Osteocyte (in vitro differentiated cells): Measurements from ENCODE around the gene TAGLN3. TPM values are rescaled to one million over a fixed set of nuclear protein-coding genes. Genes with fewer than 3 reads are reported as not detected.
A peak's percentile ranks its signal among the peaks of the same experiment; 100 is the strongest.

Experiments
- DNase-seq: peaks from one replicate; pipeline ENCODE4 v3.0.0; 2021; ENCODE audit warnings: mixed read lengths; ENCODE audit not compliant: unreplicated experiment; ENCODE audit errors: extremely low spot score
- H3K27ac Mint-ChIP-seq: one replicate; pipeline ENCODE4 v1.8.0; 2021; ENCODE audit warnings: mild to moderate bottlenecking, mixed read lengths; ENCODE audit not compliant: unreplicated experiment
- H3K27me3 Mint-ChIP-seq: one replicate; pipeline ENCODE4 v1.8.0; 2021; ENCODE audit warnings: mixed read lengths; ENCODE audit not compliant: unreplicated experiment
- H3K36me3 Mint-ChIP-seq: one replicate; pipeline ENCODE4 v1.8.0; 2021; ENCODE audit warnings: mixed read lengths; ENCODE audit not compliant: unreplicated experiment
- H3K4me1 Mint-ChIP-seq: one replicate; pipeline ENCODE4 v1.8.0; 2021; ENCODE audit warnings: mixed read lengths; ENCODE audit not compliant: unreplicated experiment
- H3K4me3 Mint-ChIP-seq: one replicate; pipeline ENCODE4 v1.8.0; 2021; ENCODE audit warnings: mild to moderate bottlenecking, moderate library complexity, mixed read lengths; ENCODE audit not compliant: unreplicated experiment
- H3K9me3 Mint-ChIP-seq: one replicate; pipeline ENCODE4 v1.8.0; 2021; ENCODE audit warnings: mixed read lengths; ENCODE audit not compliant: unreplicated experiment
- total RNA-seq: library from RNA; stranded (reverse); gene quantifications from 2 replicates; pipeline ENCODE4 v1.2.1, GENCODE V29; 2021
- TF ChIP-seq, protein P1 (sequence below): fragments of 200-600 bp; sonication (generic); IDR thresholded peaks from 2 replicates; pipeline ENCODE4 v1.5.0; 2021; ENCODE audit warnings: antibody characterized with exemption, mild to moderate bottlenecking, moderate library complexity

Gene TAGLN3
- total RNA-seq, 1 donor from 2014 or later: not detected

DNA sequence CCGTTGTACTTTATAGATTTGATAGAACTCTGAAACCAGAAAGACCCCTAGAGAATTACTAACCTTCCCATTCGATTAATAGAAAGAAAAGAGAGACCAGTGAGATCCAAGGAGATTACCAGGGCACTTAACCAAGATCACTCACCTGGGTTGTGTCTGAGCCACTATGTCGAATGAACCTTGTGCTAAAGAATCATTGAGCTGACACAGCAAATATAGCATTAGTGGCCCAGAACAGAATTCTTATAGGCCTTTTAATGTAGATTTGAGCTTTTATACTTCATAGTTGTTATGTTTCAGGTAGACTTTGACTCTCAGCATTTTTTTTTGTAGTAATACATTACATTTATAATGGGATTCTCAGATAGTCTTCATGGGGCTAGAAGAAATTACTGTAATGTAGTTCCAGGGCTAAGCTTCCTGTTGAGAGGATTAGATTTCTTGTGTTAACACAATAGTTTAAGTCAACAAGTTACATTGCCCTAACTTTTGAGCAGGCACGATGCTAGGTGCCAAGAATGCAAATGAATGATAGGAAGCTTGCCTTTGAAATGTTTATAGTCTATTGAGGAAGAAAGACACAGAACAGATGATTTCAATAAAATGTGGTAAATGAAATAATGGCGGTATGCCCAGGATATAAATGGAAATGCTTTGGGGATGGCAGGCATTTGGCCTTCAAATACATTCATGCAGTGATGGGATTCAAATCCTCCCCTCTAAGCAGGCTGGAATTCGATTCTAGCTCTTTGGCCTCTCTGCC is 44.3 kb upstream of the TAGLN3 start:
- DNase-seq: no peak
- Mint-ChIP-seq H3K27me3 (no peaks in the 10 kb centered on the region), H3K4me1 (peaks cover 11% of the 10 kb centered on the region), H3K36me3 (peaks cover 74% of the 10 kb centered on the region), H3K9me3 (no peaks in the 10 kb centered on the region), H3K4me3 (no peak overlapping the region), H3K27ac (peak overlapping the region; percentile 15)
- TF ChIP-seq, protein P1, sequence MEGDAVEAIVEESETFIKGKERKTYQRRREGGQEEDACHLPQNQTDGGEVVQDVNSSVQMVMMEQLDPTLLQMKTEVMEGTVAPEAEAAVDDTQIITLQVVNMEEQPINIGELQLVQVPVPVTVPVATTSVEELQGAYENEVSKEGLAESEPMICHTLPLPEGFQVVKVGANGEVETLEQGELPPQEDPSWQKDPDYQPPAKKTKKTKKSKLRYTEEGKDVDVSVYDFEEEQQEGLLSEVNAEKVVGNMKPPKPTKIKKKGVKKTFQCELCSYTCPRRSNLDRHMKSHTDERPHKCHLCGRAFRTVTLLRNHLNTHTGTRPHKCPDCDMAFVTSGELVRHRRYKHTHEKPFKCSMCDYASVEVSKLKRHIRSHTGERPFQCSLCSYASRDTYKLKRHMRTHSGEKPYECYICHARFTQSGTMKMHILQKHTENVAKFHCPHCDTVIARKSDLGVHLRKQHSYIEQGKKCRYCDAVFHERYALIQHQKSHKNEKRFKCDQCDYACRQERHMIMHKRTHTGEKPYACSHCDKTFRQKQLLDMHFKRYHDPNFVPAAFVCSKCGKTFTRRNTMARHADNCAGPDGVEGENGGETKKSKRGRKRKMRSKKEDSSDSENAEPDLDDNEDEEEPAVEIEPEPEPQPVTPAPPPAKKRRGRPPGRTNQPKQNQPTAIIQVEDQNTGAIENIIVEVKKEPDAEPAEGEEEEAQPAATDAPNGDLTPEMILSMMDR: no peak

DNA sequence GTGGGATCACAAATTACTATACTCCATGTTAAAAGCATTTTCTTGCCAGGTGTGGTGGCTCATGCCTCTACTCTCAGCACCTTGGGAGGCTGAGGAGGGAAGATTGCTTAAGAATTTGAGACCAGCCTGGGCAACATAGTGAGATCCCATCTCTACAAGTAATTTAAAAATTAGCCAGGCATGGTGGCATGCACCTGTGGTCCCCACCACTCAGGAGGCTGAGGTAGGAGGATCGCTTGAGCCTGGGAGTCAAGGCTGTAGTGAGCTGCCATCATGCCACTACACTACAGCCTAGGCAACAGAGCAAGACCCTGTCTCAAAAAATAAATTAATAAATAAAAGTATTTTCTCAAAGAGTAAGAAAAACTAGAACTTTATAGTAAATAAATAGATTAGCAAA is 42.8 kb upstream of the TAGLN3 start:
- DNase-seq: no peak
- no peaks in the 10 kb centered on the region for H3K9me3 Mint-ChIP-seq
- H3K27ac Mint-ChIP-seq: no peak overlapping the region
- H3K27me3 Mint-ChIP-seq: no peaks in the 10 kb centered on the region
- TF ChIP-seq, protein P1: no peak
- H3K4me3 Mint-ChIP-seq: no peak overlapping the region
- peaks cover 66% of the 10 kb centered on the region for H3K36me3 Mint-ChIP-seq
- peaks cover 11% of the 10 kb centered on the region for H3K4me1 Mint-ChIP-seq

DNA sequence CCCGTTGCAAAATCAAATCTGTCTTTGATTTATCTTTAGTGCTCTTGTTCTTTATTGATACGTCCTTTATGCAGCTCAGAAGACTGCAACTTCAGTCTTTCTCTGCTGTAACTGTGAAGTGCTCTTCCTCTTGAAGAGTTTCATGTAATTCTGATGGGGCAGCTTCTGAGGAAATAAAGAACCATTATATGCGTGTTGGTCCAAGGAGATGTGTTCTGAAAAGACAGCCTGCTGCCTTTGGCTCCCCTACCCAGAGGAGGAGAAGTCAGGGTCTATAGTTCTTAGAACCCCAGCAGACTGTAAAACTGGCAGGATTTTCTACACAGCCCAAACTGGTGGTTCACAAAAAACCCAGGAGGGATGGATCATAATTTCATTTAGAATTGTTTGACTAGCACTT is 42.3 kb upstream of the TAGLN3 start:
- Mint-ChIP-seq H3K4me1 (peaks cover 12% of the 10 kb centered on the region), H3K27ac (no peak overlapping the region), H3K4me3 (no peak overlapping the region), H3K27me3 (no peaks in the 10 kb centered on the region), H3K36me3 (peaks cover 66% of the 10 kb centered on the region), H3K9me3 (no peaks in the 10 kb centered on the region)
- TF ChIP-seq, protein P1: no peak
- no peak for DNase-seq

DNA sequence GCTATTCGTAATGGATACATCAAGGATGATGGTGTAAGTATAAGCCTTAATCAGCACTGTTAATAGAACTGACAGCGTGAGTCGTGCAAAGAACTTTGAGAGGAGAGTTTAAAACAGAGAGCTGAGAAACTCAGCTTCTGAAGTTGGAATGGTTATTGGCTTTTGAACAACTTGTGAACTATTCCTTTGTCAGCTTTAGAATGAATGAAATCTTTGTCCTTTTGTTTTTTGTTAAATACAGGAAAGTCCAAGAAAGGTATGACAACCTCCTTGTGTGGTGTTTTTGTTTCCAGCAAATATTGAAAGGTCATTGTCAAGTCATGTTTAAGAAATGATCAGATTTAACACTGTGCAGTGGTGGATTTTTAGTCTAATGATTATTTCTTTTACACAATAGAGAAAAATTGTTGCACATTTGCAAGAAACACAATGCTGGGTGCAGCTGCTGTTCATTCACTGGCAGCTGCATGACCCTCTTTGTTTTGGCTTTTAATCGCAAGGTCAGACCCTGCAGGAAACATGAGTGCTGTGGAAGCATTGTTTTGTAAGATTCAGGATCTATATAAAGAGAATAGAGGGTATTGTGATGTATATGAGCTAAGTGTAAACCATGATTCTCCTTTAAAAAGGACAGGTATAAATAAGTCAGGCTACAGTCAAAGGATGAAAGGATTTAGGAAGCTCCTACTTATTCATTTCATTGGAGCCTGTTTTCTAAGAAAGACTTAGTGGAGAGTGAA is 41.6 kb upstream of the TAGLN3 start:
- no peak overlapping the region for H3K4me3 Mint-ChIP-seq

More for the DNA sequence above, 41.6 kb upstream of the TAGLN3 start:
- TF ChIP-seq, protein P1: no peak
- no peak for DNase-seq
- H3K9me3 Mint-ChIP-seq: no peaks in the 10 kb centered on the region
- H3K27me3 Mint-ChIP-seq: no peaks in the 10 kb centered on the region
- H3K27ac Mint-ChIP-seq: no peak overlapping the region
- peaks cover 66% of the 10 kb centered on the region for H3K36me3 Mint-ChIP-seq
- H3K4me1 Mint-ChIP-seq: peaks cover 12% of the 10 kb centered on the region
